KMS-11 (cell line): ENCODE results near the gene CDK5RAP2.

Experiments
- H2AFZ ChIP-seq: fragments of 200-600 bp; sonication (generic); 2 replicates; pipeline ENCODE4 v1.6.1; 2016; ENCODE audit warnings: antibody characterized with exemption, mixed run types, low read depth
- H3K27ac ChIP-seq: fragments of 200-600 bp; sonication (generic); 2 replicates; pipeline ENCODE4 v1.6.1; 2016; ENCODE audit warnings: mild to moderate bottlenecking, mixed run types
- H3K27me3 ChIP-seq: fragments of 200-600 bp; sonication (generic); 2 replicates; pipeline ENCODE4 v1.6.1; 2017; ENCODE audit warnings: mild to moderate bottlenecking, low read depth, mixed run types, moderate library complexity; ENCODE audit not compliant: insufficient read depth
- H3K36me3 ChIP-seq: fragments of 200-600 bp; sonication (generic); 2 replicates; pipeline ENCODE4 v1.6.1; 2017; ENCODE audit warnings: mild to moderate bottlenecking, mixed run types; ENCODE audit not compliant: insufficient read depth
- H3K4me1 ChIP-seq: fragments of 200-600 bp; sonication (generic); 2 replicates; pipeline ENCODE4 v1.6.1; 2016; ENCODE audit warnings: mild to moderate bottlenecking, low read depth, mixed run types; ENCODE audit not compliant: poor library complexity, severe bottlenecking
- H3K4me2 ChIP-seq: fragments of 200-600 bp; sonication (generic); 2 replicates; pipeline ENCODE4 v1.7.0; 2016; ENCODE audit warnings: mild to moderate bottlenecking, mixed run types
- H3K4me3 ChIP-seq: fragments of 200-600 bp; sonication (generic); IDR thresholded peaks from 2 replicates; pipeline ENCODE4 v1.6.1; 2017; ENCODE audit warnings: low read depth, low read length, mixed read lengths; ENCODE audit not compliant: insufficient read depth
- H3K79me2 ChIP-seq: fragments of 200-600 bp; sonication (generic); 2 replicates; pipeline ENCODE4 v1.6.1; 2016; ENCODE audit warnings: low read depth, mixed run types; ENCODE audit not compliant: insufficient read depth
- H3K9ac ChIP-seq: fragments of 200-600 bp; sonication (generic); 2 replicates; pipeline ENCODE4 v1.6.1; 2016; ENCODE audit warnings: mild to moderate bottlenecking, mixed run types
- H4K20me1 ChIP-seq: fragments of 200-600 bp; sonication (generic); 2 replicates; pipeline ENCODE4 v1.6.1; 2016; ENCODE audit warnings: mild to moderate bottlenecking, mixed run types; ENCODE audit not compliant: insufficient read depth
- TF ChIP-seq, protein P1 (sequence below): fragments of 200-600 bp; sonication (generic); conservative IDR thresholded peaks from 2 replicates; pipeline ENCODE4 v1.6.1; 2017; ENCODE audit warnings: low read depth, mild to moderate bottlenecking, antibody characterized with exemption, low read length, moderate library complexity, mixed read lengths

CDK5RAP2 gene

DNA sequence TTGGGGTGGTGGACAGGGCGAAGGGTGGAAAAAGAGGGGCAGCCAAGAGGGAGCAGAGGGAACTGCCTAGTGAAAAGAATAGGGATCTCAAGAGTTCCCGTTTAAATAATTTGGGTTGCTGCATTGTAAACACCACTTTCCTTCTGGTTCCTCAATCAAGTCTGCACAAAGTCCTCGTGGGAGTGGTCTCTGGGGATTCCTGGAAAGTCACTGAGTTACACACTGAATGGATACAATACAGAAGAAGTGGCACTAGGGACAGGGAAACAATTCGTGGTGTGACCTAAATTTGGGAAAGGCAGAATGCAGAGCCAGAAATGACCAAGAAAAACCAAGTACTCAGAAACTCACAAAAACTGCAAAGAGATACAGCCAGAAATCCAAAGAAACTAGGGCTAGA lies 161.7 kb downstream of the CDK5RAP2 start:
- TF ChIP-seq, protein P1, sequence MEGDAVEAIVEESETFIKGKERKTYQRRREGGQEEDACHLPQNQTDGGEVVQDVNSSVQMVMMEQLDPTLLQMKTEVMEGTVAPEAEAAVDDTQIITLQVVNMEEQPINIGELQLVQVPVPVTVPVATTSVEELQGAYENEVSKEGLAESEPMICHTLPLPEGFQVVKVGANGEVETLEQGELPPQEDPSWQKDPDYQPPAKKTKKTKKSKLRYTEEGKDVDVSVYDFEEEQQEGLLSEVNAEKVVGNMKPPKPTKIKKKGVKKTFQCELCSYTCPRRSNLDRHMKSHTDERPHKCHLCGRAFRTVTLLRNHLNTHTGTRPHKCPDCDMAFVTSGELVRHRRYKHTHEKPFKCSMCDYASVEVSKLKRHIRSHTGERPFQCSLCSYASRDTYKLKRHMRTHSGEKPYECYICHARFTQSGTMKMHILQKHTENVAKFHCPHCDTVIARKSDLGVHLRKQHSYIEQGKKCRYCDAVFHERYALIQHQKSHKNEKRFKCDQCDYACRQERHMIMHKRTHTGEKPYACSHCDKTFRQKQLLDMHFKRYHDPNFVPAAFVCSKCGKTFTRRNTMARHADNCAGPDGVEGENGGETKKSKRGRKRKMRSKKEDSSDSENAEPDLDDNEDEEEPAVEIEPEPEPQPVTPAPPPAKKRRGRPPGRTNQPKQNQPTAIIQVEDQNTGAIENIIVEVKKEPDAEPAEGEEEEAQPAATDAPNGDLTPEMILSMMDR: no peak

DNA sequence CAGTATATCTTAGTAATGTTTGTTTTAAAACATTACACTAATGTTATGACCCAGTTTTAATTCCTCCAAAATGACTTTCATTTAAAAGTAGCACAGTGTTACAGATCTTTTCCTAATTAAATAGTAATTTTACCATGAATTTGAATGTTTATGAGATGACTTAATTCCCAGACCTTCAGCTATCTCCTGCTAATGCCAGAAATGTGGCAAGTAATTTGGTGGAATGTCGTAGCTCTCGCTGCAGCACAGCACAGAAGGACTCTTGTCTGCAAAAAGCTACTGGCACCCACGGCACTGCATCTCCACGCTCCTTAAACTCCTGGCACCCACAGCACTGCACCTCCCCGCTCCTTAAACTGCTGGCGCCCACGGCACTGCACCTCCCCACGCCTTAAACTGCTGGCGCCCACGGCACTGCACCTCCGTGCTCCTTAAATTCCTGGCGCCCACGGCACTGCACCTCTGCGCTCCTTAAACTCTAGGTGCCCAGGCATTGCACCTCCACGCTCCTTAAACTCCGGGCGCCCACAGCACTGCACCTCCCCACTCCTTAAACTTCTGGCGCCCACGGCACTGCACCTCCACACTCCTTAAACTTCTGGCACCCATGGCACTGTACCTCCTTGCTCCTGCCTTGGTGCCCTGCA lies 163.1 kb downstream of the CDK5RAP2 start:
- Histone ChIP-seq H3K4me2 (no peak overlapping the region), H3K27me3 (no peaks in the 10 kb centered on the region), H2AFZ (no peak overlapping the region), H4K20me1 (no peaks in the 10 kb centered on the region), H3K36me3 (no peaks in the 10 kb centered on the region), H3K9ac (no peak overlapping the region), H3K27ac (no peak overlapping the region), H3K4me1 (no peaks in the 10 kb centered on the region), H3K79me2 (no peaks in the 10 kb centered on the region), H3K4me3 (no peak overlapping the region)
- TF ChIP-seq, protein P1: no peak

More for the DNA sequence above, 161.7 kb downstream of the CDK5RAP2 start:
- Histone ChIP-seq H2AFZ (no peak overlapping the region), H3K79me2 (no peaks in the 10 kb centered on the region), H3K36me3 (no peaks in the 10 kb centered on the region; the same call in 1 of the 2 replicates), H3K9ac (no peak overlapping the region), H4K20me1 (no peaks in the 10 kb centered on the region), H3K27me3 (no peaks in the 10 kb centered on the region), H3K4me3 (no peak overlapping the region), H3K4me2 (no peak overlapping the region), H3K4me1 (no peaks in the 10 kb centered on the region), H3K27ac (no peak overlapping the region)

DNA sequence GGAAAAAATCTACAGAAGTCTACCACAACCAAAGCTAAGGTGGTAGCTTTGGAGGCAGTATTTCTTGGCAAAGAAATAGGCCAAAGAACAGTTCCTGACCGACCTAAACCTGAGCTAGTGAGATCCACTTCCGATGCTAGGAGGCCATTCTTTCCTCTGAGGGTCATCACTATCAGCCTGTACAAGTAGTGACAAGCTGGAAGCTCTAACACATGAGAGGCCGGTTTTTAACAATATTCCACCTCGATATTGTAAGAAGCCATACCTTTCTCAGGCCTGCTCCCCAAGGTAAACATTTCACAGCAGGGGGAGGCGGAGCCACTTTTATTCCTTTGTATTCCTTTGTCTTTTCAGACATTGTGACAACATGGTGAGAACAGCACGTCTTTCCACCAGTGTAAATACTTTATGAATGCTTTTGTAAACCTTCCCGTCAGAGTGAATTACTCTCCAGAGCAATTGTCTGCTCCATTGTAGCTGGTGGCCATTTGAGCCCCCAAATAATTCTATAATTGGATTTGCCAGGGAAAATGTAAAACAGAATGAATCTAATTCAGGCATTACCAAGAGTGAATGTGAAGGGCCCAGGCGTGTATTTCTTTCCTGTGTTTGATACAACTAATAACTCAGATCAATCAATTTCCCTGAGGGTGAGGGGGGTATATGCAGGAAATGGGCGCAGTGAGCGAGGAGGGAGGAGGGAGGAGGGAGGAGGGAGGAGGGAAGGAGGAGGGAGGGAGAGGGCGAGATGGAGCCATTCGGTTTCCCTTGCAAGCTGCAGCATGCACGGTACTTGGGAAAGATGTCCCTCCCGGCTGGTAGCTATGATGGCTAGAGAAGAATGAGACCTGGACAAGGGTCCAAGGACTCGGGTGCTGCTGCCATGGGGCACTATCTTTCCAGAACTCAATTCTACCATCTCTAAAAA lies 166.6 kb downstream of the CDK5RAP2 start:
- TF ChIP-seq, protein P1: no peak
- Histone ChIP-seq H3K4me2 (no peak overlapping the region), H3K27me3 (no peaks in the 10 kb centered on the region), H2AFZ (no peak overlapping the region), H3K4me1 (no peaks in the 10 kb centered on the region), H3K4me3 (no peak overlapping the region), H4K20me1 (no peaks in the 10 kb centered on the region), H3K27ac (no peak overlapping the region), H3K79me2 (no peaks in the 10 kb centered on the region), H3K9ac (no peak overlapping the region), H3K36me3 (no peaks in the 10 kb centered on the region)

DNA sequence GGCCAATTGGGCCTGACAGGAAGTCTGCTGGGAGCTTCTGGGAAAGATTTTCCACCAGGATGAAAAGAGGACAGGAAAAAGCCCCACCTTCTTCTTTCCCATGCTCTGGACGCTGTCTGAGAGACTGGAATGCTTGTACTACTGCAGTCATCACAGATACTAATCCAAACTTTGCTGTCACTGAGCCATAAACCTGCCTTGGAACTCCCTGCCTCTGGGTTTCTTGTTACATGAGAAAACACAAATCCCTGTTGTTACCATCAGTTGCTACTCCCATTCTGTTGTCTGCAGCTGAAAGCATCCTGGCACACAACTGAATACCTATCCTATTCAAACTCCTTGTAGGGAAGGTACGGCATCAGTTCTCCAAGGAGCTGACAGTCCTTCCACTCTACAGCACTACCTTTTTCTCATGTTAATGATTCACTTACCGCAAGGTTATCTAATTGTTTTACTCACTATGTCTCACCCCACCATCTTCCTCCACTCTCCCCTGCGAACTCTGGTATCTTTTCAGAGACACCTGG lies 167.5 kb downstream of the CDK5RAP2 start:
- no peak overlapping the region for H2AFZ ChIP-seq
- TF ChIP-seq, protein P1: no peak
- H3K4me1 ChIP-seq: no peaks in the 10 kb centered on the region
- H3K36me3 ChIP-seq: no peaks in the 10 kb centered on the region; the same call in 1 of the 2 replicates
- H3K27ac ChIP-seq: no peak overlapping the region
- no peak overlapping the region for H3K4me3 ChIP-seq
- H3K27me3 ChIP-seq: no peaks in the 10 kb centered on the region
- H3K9ac ChIP-seq: no peak overlapping the region
- no peak overlapping the region for H3K4me2 ChIP-seq
- H3K79me2 ChIP-seq: no peaks in the 10 kb centered on the region
- no peaks in the 10 kb centered on the region for H4K20me1 ChIP-seq
